Spleen (tissue), 11 donors: ENCODE results near the gene PRKAB1. TPM values are rescaled to one million over a fixed set of nuclear protein-coding genes. Genes with fewer than 3 reads are reported as not detected.

ENCODE experiments used
- DNase-seq: peaks from one replicate; pipeline ENCODE4 v3.0.0-alpha.2; 2020
- H3K27ac ChIP-seq, 8 donors: fragments of 200-600 bp; sonication (generic) in 7 of 8; 1 replicate in 4 of 8; 2 replicates in 4 of 8; pipeline versions ENCODE4 v1.5.0 to v1.8.0; 2016 to 2021; ENCODE audit warnings: inconsistent platforms in 4 of 8, mild to moderate bottlenecking in 4 of 8, moderate library complexity in 1 of 8
- H3K27me3 ChIP-seq, 7 donors: fragments of 200-600 bp; sonication (generic) in 6 of 7; replicated peaks in 1 of 7; 1 replicate in 4 of 7; 2 replicates in 3 of 7; pipeline versions ENCODE4 v1.5.0 to v1.8.0; 2016 to 2021; ENCODE audit warnings: inconsistent platforms in 3 of 7, mild to moderate bottlenecking in 1 of 7
- H3K36me3 ChIP-seq, 6 donors: fragments of 200-600 bp; sonication (generic) in 5 of 6; 1 replicate in 4 of 6; 2 replicates in 2 of 6; pipeline versions ENCODE4 v1.5.0 to v1.8.0; 2016 to 2021; ENCODE audit warnings: inconsistent platforms in 2 of 6
- H3K4me1 ChIP-seq, 6 donors: fragments of 200-600 bp; sonication (generic) in 5 of 6; 1 replicate in 3 of 6; 2 replicates in 3 of 6; pipeline versions ENCODE4 v1.5.0 to v1.8.0; 2016 to 2021; ENCODE audit warnings: inconsistent platforms in 3 of 6
- H3K4me3 ChIP-seq, 8 donors: fragments of 200-600 bp; sonication (generic) in 7 of 8; 1 replicate in 4 of 8; 2 replicates in 4 of 8; pipeline versions ENCODE4 v1.5.0 to v1.8.0; 2016 to 2021; ENCODE audit warnings: inconsistent platforms in 4 of 8, mild to moderate bottlenecking in 4 of 8, moderate library complexity in 2 of 8
- H3K9me3 ChIP-seq, 8 donors: fragments of 200-600 bp; sonication (generic) in 7 of 8; 1 replicate in 4 of 8; 2 replicates in 4 of 8; pipeline versions ENCODE4 v1.5.0 to v1.8.0; 2016 to 2021; ENCODE audit warnings: inconsistent platforms in 4 of 8
- POLR2A ChIP-seq, 3 donors: fragments of 450-650 bp; IDR thresholded peaks; one replicate each; pipeline ENCODE4 v1.5.1; 2017; ENCODE audit warnings: antibody characterized with exemption in 3 of 3, mild to moderate bottlenecking in 1 of 3
- POLR2AphosphoS5 ChIP-seq, 3 donors: sonication (generic); formaldehyde crosslinking; IDR thresholded peaks; one replicate each; pipeline ENCODE4 v1.5.1; 2017; ENCODE audit warnings: antibody characterized with exemption in 3 of 3
- WGBS, 5 donors: extraction: QIAGEN DNeasy Blood & Tissue Kit in 3 of 5; methylation state at CpG; one replicate each; pipeline versions ENCODE4 v1.1.5 to v1.1.7; 2013 to 2018; 5-methylcytosine and 5-hydroxymethylcytosine counted together
- intact Hi-C: fragments of 100-400 bp; cut with DNase I; formaldehyde crosslinking; loops from one replicate; pipeline ENCODE4 v1.15.0; 2023; ENCODE audit warnings: low total_unique reads
- polyA plus RNA-seq, 3 donors: library from polyadenylated mRNA; stranded (reverse); fragments of 200-250 nt; gene quantifications; one replicate each; pipeline ENCODE4 v1.2.1, GENCODE V29; 2013
- total RNA-seq, 7 donors: library from RNA; depleted of rRNA in 3 of 7; stranded (reverse); fragments of >200 nt in 3 of 7; fragmentation: NEBNext Ultra II Directional in 4 of 7; extraction: Animal tissue kit (Norgen Biotek cat#: 25700) in 4 of 7; gene quantifications; one replicate each; pipeline versions ENCODE4 v1.1.0 to v1.2.1, GENCODE V29; 2016 to 2021
- TF ChIP-seq, protein P1 (sequence below), 11 experiments: fragments of 200-600 bp in 7 of 11; fragments of 450-650 bp in 4 of 11; sonication (generic) in 4 of 11; IDR thresholded peaks in 8 of 11; conservative IDR thresholded peaks in 3 of 11; 1 replicate in 7 of 11; 2 replicates in 4 of 11; pipeline versions ENCODE4 v1.4.0 to v1.8.0; 2016 to 2021; ENCODE audit warnings: antibody characterized with exemption in 11 of 11, inconsistent platforms in 4 of 11, mild to moderate bottlenecking in 1 of 11
- donor health status: healthy with polysubstance abuse.
- donor health status: DM: no; HTN: no; CAD: no; lungs with moderate emphysema.
- donor health status: DM: no; HTN: no; CAD: no.
- donor health status: Bipolar disorder and iron deficiency.
- donor health status: healthy.
- donor health status: DM: no; HTN: no; CAD: no.
- donor health status: DM: yes; HTN: yes; CAD: no.

PRKAB1 gene
- total and polyA plus RNA-seq, 10 donors, result 28.3 to 69.2 (median 42.5) TPM

DNA sequence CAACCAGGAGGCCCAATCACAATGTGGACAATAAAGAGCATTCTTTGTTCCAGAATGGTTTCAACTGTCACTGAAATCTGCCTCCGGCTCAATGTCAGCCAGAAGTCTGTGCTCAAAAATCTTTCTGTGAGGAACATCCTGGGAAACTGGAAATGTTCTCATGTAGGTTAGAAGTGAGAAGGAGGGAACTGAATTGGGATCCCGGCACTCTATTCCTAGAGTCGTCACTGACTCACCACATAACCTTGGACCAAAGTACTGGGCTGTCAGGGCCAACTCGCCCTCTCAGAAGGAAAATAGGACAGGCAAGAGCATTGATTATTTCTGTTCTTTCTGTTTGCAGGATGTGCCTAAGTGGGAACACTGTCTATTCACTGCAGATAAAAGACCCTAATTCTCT lies 57.6 kb downstream of the PRKAB1 start:
- intact Hi-C loops, result no loop called here

GRCh38 chr12:119727600-119728443 lies 59.9 kb downstream of the PRKAB1 start:
- Histone ChIP-seq H3K9me3 (no peaks in the 10 kb centered on the region), H3K27ac (peak overlapping the region in 5 of 8 donors; percentile 39 to 82 (median 77)), H3K36me3 (peaks cover 0 to 31% (median 0%) of the 10 kb centered on the region in 6 donors), H3K4me1 (peaks cover 0 to 9% (median 1%) of the 10 kb centered on the region in 6 donors), H3K4me3 (no peak overlapping the region), H3K27me3 (no peaks in the 10 kb centered on the region)
- 84 to 94% (median 88%) methylated on average over 3 of the region's 3 CpGs for WGBS, 5 donors
- TF ChIP-seq, protein P1, sequence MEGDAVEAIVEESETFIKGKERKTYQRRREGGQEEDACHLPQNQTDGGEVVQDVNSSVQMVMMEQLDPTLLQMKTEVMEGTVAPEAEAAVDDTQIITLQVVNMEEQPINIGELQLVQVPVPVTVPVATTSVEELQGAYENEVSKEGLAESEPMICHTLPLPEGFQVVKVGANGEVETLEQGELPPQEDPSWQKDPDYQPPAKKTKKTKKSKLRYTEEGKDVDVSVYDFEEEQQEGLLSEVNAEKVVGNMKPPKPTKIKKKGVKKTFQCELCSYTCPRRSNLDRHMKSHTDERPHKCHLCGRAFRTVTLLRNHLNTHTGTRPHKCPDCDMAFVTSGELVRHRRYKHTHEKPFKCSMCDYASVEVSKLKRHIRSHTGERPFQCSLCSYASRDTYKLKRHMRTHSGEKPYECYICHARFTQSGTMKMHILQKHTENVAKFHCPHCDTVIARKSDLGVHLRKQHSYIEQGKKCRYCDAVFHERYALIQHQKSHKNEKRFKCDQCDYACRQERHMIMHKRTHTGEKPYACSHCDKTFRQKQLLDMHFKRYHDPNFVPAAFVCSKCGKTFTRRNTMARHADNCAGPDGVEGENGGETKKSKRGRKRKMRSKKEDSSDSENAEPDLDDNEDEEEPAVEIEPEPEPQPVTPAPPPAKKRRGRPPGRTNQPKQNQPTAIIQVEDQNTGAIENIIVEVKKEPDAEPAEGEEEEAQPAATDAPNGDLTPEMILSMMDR (IDR thresholded peaks at IDR 0.05 in 8 of 11, conservative IDR thresholded peaks at IDR 0.05 in 3 of 11), result no peak
- intact Hi-C loops, result no loop called here
- DNase-seq, result no peak

More for the DNA sequence above, 57.6 kb downstream of the PRKAB1 start:
- Histone ChIP-seq H3K27ac (peak overlapping the region; percentile 27 to 80 (median 61)), H3K4me3 (no peak overlapping the region), H3K36me3 (peaks cover 0 to 34% (median 0%) of the 10 kb centered on the region in 6 donors), H3K4me1 (peaks cover 0 to 7% (median under 1%) of the 10 kb centered on the region in 6 donors), H3K27me3 (no peaks in the 10 kb centered on the region), H3K9me3 (no peaks in the 10 kb centered on the region)
- no peak for DNase-seq
- TF ChIP-seq POLR2A (IDR thresholded peaks at IDR 0.05), result no peak
- TF ChIP-seq POLR2AphosphoS5 (IDR thresholded peaks at IDR 0.05), result peak in 1 of 3 donors; percentile 48
- TF ChIP-seq, protein P1 (IDR thresholded peaks at IDR 0.05 in 8 of 11, conservative IDR thresholded peaks at IDR 0.05 in 3 of 11), result no peak
- WGBS, 5 donors, result 71 to 93% (median 81%) methylated on average over 4 of the region's 4 CpGs

- TF ChIP-seq POLR2A (IDR thresholded peaks at IDR 0.05) (no peak), POLR2AphosphoS5 (IDR thresholded peaks at IDR 0.05) (no peak)
- TF ChIP-seq, protein P1 (IDR thresholded peaks at IDR 0.05 in 8 of 11, conservative IDR thresholded peaks at IDR 0.05 in 3 of 11), result no peak
- H3K4me1 ChIP-seq, result peaks cover 0 to 9% (median 1%) of the 10 kb centered on the region in 6 donors
- WGBS, 5 donors, result 83 to 88% (median 86%) methylated on average over 6 of the region's 6 CpGs
- no peak for DNase-seq
- intact Hi-C loops, result no loop called here
- H3K27ac ChIP-seq, result peak overlapping the region in 5 of 8 donors; percentile 39 to 82 (median 77)
- H3K36me3 ChIP-seq, result peaks cover 0 to 37% (median 0%) of the 10 kb centered on the region in 6 donors
- no peak overlapping the region for H3K4me3 ChIP-seq
- H3K27me3 ChIP-seq, result no peaks in the 10 kb centered on the region
- no peaks in the 10 kb centered on the region for H3K9me3 ChIP-seq
Observed at GRCh38 chr12:119728444-119728745, 60.5 kb downstream of the PRKAB1 start.

DNA sequence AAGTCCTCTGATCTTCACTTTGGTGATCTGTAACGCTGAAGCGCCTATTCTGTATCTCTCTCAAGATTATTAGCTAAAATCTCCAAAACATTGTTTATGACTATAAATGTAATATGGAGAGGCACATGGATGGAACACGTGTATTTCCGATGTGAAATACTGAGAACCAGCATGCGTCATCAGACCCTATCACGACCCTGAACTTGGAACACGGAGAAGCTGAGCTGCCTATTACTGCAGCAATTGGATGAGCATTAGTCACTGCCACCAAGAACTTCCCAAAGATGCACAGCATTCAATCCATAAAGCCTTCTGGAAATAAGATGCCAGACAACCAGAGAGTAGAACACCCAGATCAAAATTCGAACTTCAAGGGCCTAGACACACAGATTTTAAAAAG lies 61.9 kb downstream of the PRKAB1 start:
- Histone ChIP-seq H3K4me3 (peak overlapping the region in 2 of 8 donors; percentile 19 to 40), H3K27me3 (no peaks in the 10 kb centered on the region), H3K36me3 (peaks cover 0 to 52% (median 0%) of the 10 kb centered on the region in 6 donors), H3K4me1 (peaks cover 0 to 9% (median 1%) of the 10 kb centered on the region in 6 donors), H3K27ac (peak overlapping the region in 7 of 8 donors; percentile 63 to 82 (median 77)), H3K9me3 (no peaks in the 10 kb centered on the region)
- TF ChIP-seq POLR2A (IDR thresholded peaks at IDR 0.05) (no peak), POLR2AphosphoS5 (IDR thresholded peaks at IDR 0.05) (peak in 1 of 3 donors; percentile 65)
- intact Hi-C loops, result no loop called here
- DNase-seq, result no peak
- 75 to 89% (median 85%) methylated on average over 8 of the region's 8 CpGs for WGBS, 5 donors
